Loucy (cell line): ENCODE measurements around the gene CLDN5.
A peak's percentile ranks its signal among the peaks of the same experiment; 100 is the strongest.
"Not testable (repeated sequence)": the region's sequence is repeated elsewhere in the genome, so short reads cannot be mapped to it uniquely, and the experiment has no call there.

Experiments used
- H2AFZ ChIP-seq: fragments of 200-600 bp; sonication (generic); 2 replicates; pipeline ENCODE4 v1.6.0; 2016; ENCODE audit warnings: antibody characterized with exemption, mild to moderate bottlenecking, low read length, moderate library complexity
- H3F3A ChIP-seq: fragments of 200-600 bp; 2 replicates; pipeline ENCODE4 v1.6.0; 2016; ENCODE audit warnings: antibody characterized with exemption, low read depth, mild to moderate bottlenecking
- H3K27me3 ChIP-seq: fragments of 200-600 bp; sonication (generic); 2 replicates; pipeline ENCODE4 v1.6.1; 2014; ENCODE audit warnings: low read length, mild to moderate bottlenecking; ENCODE audit not compliant: insufficient read depth, poor library complexity, severe bottlenecking
- H3K36me3 ChIP-seq: fragments of 200-600 bp; sonication (generic); 2 replicates; pipeline ENCODE4 v1.6.1; 2016; ENCODE audit warnings: low read length; ENCODE audit not compliant: insufficient read depth
- H3K4me1 ChIP-seq: fragments of 200-600 bp; sonication (generic); 2 replicates; pipeline ENCODE4 v1.5.1; 2014; ENCODE audit warnings: low read length, mild to moderate bottlenecking; ENCODE audit not compliant: insufficient read depth, poor library complexity, severe bottlenecking
- H3K4me2 ChIP-seq: fragments of 200-600 bp; sonication (generic); 2 replicates; pipeline ENCODE4 v1.6.0; 2014; ENCODE audit warnings: antibody characterized with exemption, low read length, low read depth, mild to moderate bottlenecking; ENCODE audit not compliant: poor library complexity, severe bottlenecking
- H3K4me3 ChIP-seq: fragments of 200-600 bp; sonication (generic); 2 replicates; pipeline ENCODE4 v1.5.1; 2014; ENCODE audit warnings: low read length, mild to moderate bottlenecking, mixed read lengths; ENCODE audit not compliant: poor library complexity, severe bottlenecking
- H3K79me2 ChIP-seq: fragments of 200-600 bp; sonication (generic); 2 replicates; pipeline ENCODE4 v1.6.1; 2014; ENCODE audit warnings: low read length; ENCODE audit not compliant: insufficient read depth
- H3K9ac ChIP-seq: fragments of 200-600 bp; sonication (generic); 2 replicates; pipeline ENCODE4 v1.6.0; 2014; ENCODE audit warnings: mild to moderate bottlenecking, low read depth, low read length, moderate library complexity; ENCODE audit not compliant: poor library complexity, severe bottlenecking
- H3K9me2 ChIP-seq: fragments of 200-600 bp; sonication (generic); replicated peaks from 2 replicates; pipeline ENCODE4 v1.6.1; 2016; ENCODE audit warnings: low read depth, low read length, mixed read lengths
- H3K9me3 ChIP-seq: fragments of 200-600 bp; sonication (generic); 2 replicates; pipeline ENCODE4 v1.6.1; 2014; ENCODE audit warnings: mild to moderate bottlenecking, antibody characterized with exemption, low read length, low read depth; ENCODE audit not compliant: insufficient read depth
- H4K20me1 ChIP-seq: fragments of 200-600 bp; sonication (generic); 2 replicates; pipeline ENCODE4 v1.6.0; 2014; ENCODE audit warnings: antibody characterized with exemption, low read length, mild to moderate bottlenecking; ENCODE audit not compliant: insufficient read depth, poor library complexity, severe bottlenecking
- EZH2phosphoT487 ChIP-seq: fragments of 200-600 bp; IDR thresholded peaks from 2 replicates; pipeline ENCODE4 v1.6.1; 2018; ENCODE audit warnings: antibody characterized with exemption, mild to moderate bottlenecking, moderate library complexity, borderline replicate concordance
- TF ChIP-seq, protein P1 (sequence below): fragments of 200-600 bp; sonication (generic); conservative IDR thresholded peaks from 2 replicates; pipeline ENCODE4 v1.5.1; 2014; ENCODE audit warnings: mild to moderate bottlenecking, antibody characterized with exemption, low read length

CLDN5 gene

DNA sequence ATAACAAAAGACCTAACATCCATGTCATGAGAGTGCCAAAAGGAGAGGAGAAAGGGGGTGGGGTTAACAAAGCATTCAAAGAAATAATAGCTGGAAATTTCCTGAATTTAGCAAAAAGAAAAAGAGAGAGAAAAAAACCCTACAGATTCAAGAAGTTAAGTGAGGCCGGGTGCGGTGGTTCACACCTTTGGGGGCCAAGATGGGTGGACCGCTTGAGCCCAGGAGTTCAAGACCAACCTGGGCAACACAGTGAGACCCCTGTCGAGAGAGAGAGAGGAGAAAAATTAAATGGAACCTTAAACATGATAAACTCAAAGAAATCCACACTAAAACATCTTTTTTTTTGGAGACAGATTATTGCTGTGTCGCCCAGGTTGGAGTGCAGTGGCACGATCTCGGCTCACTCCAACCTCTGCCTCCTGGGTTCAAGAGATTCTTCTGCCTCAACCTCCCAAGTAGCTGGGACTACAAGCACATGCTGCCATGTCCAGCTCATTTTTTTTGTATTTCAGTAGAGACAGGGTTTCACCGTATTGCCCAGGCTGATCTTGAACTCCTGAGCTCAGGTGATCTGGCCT is 8.9 kb upstream of the CLDN5 start:
- Histone ChIP-seq H3K36me3 (no peaks in the 10 kb centered on the region), H3K4me2 (peak overlapping the region; percentile 59), H3K79me2 (no peaks in the 10 kb centered on the region), H3F3A (peaks cover 12% of the 10 kb centered on the region), H3K9ac (peak overlapping the region; percentile 62), H4K20me1 (no peaks in the 10 kb centered on the region), H3K9me2 (no peaks in the 10 kb centered on the region), H3K27me3 (no peaks in the 10 kb centered on the region), H3K4me3 (no peak overlapping the region), H2AFZ (no peak overlapping the region), H3K9me3 (no peaks in the 10 kb centered on the region), H3K4me1 (peaks cover 43% of the 10 kb centered on the region)
- TF ChIP-seq, protein P1, sequence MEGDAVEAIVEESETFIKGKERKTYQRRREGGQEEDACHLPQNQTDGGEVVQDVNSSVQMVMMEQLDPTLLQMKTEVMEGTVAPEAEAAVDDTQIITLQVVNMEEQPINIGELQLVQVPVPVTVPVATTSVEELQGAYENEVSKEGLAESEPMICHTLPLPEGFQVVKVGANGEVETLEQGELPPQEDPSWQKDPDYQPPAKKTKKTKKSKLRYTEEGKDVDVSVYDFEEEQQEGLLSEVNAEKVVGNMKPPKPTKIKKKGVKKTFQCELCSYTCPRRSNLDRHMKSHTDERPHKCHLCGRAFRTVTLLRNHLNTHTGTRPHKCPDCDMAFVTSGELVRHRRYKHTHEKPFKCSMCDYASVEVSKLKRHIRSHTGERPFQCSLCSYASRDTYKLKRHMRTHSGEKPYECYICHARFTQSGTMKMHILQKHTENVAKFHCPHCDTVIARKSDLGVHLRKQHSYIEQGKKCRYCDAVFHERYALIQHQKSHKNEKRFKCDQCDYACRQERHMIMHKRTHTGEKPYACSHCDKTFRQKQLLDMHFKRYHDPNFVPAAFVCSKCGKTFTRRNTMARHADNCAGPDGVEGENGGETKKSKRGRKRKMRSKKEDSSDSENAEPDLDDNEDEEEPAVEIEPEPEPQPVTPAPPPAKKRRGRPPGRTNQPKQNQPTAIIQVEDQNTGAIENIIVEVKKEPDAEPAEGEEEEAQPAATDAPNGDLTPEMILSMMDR = no peak
- no peak for TF ChIP-seq EZH2phosphoT487

DNA sequence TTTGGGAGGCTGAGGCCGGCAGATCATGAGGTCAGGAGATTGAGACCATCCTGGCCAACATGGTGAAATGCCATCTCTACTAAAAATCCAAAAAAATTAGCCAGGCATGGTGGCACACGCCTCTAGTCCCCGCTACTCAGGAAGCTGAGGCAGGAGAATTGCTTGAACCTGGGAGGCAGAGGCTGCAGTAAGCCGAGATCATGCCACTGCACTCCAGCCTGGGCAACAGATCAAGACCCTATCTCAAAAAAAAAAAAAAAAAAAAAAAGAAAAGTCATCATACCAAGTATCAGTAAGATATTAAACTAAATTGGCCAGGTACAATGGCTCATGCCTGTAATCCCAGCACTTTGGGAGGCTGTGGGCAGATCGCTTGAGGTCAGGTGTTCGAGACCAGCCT is 7.1 kb upstream of the CLDN5 start:
- Histone ChIP-seq H3F3A (peaks cover 12% of the 10 kb centered on the region), H3K4me1 (peaks cover 46% of the 10 kb centered on the region)
- H3K9me2 ChIP-seq, H3K9ac ChIP-seq, H4K20me1 ChIP-seq, H3K4me3 ChIP-seq, H3K4me2 ChIP-seq, H3K9me3 ChIP-seq, H3K27me3 ChIP-seq, H3K36me3 ChIP-seq, H3K79me2 ChIP-seq, H2AFZ ChIP-seq: not testable (repeated sequence)

DNA sequence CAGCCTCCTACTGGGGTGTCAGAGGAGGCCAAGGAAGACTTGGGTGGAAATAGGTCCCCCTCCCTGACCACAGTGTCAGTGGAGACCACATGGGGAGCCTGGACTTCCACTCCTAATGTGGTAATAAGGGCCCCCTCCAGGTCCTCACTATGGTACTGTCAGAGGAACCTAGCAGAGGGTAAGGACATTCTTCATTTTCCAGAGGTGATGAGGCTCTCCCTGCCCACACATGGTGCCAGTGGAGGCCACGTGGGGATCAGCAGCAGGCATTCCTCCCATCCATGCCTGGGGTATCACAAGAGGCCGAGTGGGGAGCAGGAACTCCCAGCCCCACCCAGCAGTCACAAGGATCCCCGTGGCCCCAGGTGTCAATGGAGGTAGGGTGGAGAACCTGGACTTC is 6.5 kb upstream of the CLDN5 start:
- H3K9me2 ChIP-seq = no peaks in the 10 kb centered on the region
- H3K79me2 ChIP-seq = no peaks in the 10 kb centered on the region; the same call in 1 of the 2 replicates
- peaks cover 12% of the 10 kb centered on the region for H3F3A ChIP-seq
- H3K36me3 ChIP-seq = no peaks in the 10 kb centered on the region
- no peaks in the 10 kb centered on the region for H3K9me3 ChIP-seq
- TF ChIP-seq EZH2phosphoT487 = no peak
- TF ChIP-seq, protein P1 = no peak
- H4K20me1 ChIP-seq = no peaks in the 10 kb centered on the region
- no peak overlapping the region for H2AFZ ChIP-seq
- H3K4me1 ChIP-seq = peaks cover 50% of the 10 kb centered on the region
- H3K4me3 ChIP-seq = no peak overlapping the region
- no peak overlapping the region for H3K4me2 ChIP-seq
- H3K27me3 ChIP-seq = no peaks in the 10 kb centered on the region
- no peak overlapping the region for H3K9ac ChIP-seq

DNA sequence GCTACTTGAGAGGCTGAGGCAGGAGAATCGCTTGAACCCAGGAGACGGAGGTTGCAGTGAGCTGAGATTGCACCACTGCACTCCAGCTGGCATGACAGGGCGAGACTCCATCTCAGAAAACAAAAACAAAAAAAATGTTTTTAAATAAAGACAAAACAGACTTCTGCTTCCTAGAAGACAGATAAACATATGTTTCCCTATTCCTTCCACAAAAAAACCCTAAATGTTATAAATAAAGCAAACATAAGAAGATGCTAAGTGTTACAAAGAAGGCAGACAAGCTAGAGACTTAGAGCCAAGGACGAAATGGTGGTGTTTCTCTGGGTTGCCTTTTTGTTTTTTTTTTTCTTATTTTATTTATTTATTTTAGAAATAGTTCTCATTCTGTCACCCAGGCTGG is 5.6 kb upstream of the CLDN5 start:
- Histone ChIP-seq H3K9ac (no peak overlapping the region), H4K20me1 (no peaks in the 10 kb centered on the region), H2AFZ (no peak overlapping the region), H3K27me3 (no peaks in the 10 kb centered on the region), H3K9me2 (no peaks in the 10 kb centered on the region), H3K79me2 (peaks cover 9% of the 10 kb centered on the region), H3F3A (peaks cover 7% of the 10 kb centered on the region), H3K4me3 (no peak overlapping the region), H3K4me2 (no peak overlapping the region), H3K36me3 (no peaks in the 10 kb centered on the region), H3K9me3 (no peaks in the 10 kb centered on the region), H3K4me1 (peaks cover 55% of the 10 kb centered on the region)
- TF ChIP-seq, protein P1 = no peak
- no peak for TF ChIP-seq EZH2phosphoT487
